HFF-Myc (cell line): ENCODE data around the gene HS2ST1.
"Not testable (repeated sequence)": the region's sequence is repeated elsewhere in the genome, so short reads cannot be mapped to it uniquely, and the experiment has no call there.

Experiments
- DNase-seq: peaks from one replicate; pipeline ENCODE4 v3.0.0-alpha.2; 2011; ENCODE audit warnings: low read depth; ENCODE audit errors: extremely low read depth
- H3K4me3 ChIP-seq: replicated peaks from 2 replicates; pipeline ENCODE4 v1.5.1; 2011; ENCODE audit warnings: low read depth, mild to moderate bottlenecking, control low read depth, low read length
- CTCF ChIP-seq: IDR thresholded peaks from 2 replicates; pipeline ENCODE4 v1.5.1; 2012; ENCODE audit warnings: mild to moderate bottlenecking, low read depth, low read length, control low read depth; ENCODE audit errors: missing control alignments

Gene HS2ST1

GRCh38 chr1:86950712-86951419, 36.4 kb downstream of the HS2ST1 start:
- TF ChIP-seq CTCF, result no peak
- no peak overlapping the region for H3K4me3 ChIP-seq
- no peak for DNase-seq

- no peak overlapping the region for H3K4me3 ChIP-seq
- DNase-seq, result no peak
- TF ChIP-seq CTCF, result no peak
Measured at GRCh38 chr1:86951430-86951829, 37.0 kb downstream of the HS2ST1 start.

- TF ChIP-seq CTCF, result no peak
- DNase-seq, result no peak
- no peak overlapping the region for H3K4me3 ChIP-seq
Measured at GRCh38 chr1:86953167-86953566, 38.7 kb downstream of the HS2ST1 start.

- TF ChIP-seq CTCF, result no peak
- no peak for DNase-seq
- H3K4me3 ChIP-seq, result no peak overlapping the region
Measured at GRCh38 chr1:86955678-86956077, 41.2 kb downstream of the HS2ST1 start.

- H3K4me3 ChIP-seq, result no peak overlapping the region
- no peak for TF ChIP-seq CTCF
- no peak for DNase-seq
Measured at GRCh38 chr1:86956221-86956620, 41.8 kb downstream of the HS2ST1 start.

GRCh38 chr1:86957221-86957620, 42.8 kb downstream of the HS2ST1 start:
- TF ChIP-seq CTCF, result no peak
- H3K4me3 ChIP-seq, result no peak overlapping the region
- no peak for DNase-seq

GRCh38 chr1:86960548-86960947, 46.1 kb downstream of the HS2ST1 start:
- DNase-seq, result no peak

GRCh38 chr1:86963841-86964240, 49.4 kb downstream of the HS2ST1 start:
- not testable (repeated sequence) for DNase-seq, H3K4me3 ChIP-seq

More at GRCh38 chr1:86960548-86960947, 46.1 kb downstream of the HS2ST1 start:
- no peak overlapping the region for H3K4me3 ChIP-seq
- no peak for TF ChIP-seq CTCF
